ENCODE measurements around the gene CCNJL. TPM values are rescaled to one million over a fixed set of nuclear protein-coding genes. Genes with fewer than 3 reads are reported as not detected.

The CCNJL gene
- total and polyA plus RNA-seq, 2 of the 8 experiments (the other 6 are each of a cell fraction or from before 2014, with no cell fraction given) = 34.6 to 44.7 TPM

GRCh38 chr5:160237571-160238093 is 74.7 kb downstream of the CCNJL start (continued):
- TF ChIP-seq CHD7 (IDR thresholded peaks at IDR 0.05; ENCODE audit: insufficient replicate concordance, low read length) (no peak), MAX (IDR thresholded peaks at IDR 0.05) (peak; percentile 84), HDAC2 (IDR thresholded peaks at IDR 0.05; ENCODE audit: borderline replicate concordance in 1 of 2, low read depth in 2 of 2, low read length in 2 of 2) (peak; percentile 70 to 90; a peak in 2 of 4 replicates), E2F6 (IDR thresholded peaks at IDR 0.05) (peak; percentile 69; the same call in 1 of the 2 replicates), SP1 (IDR thresholded peaks at IDR 0.05; ENCODE audit: low read depth, low read length) (0 out of 2 replicates have a peak, but pooled peaks have one; percentile 39), FOSL1 (IDR thresholded peaks at IDR 0.05; ENCODE audit: insufficient read depth, low read depth, low read length) (no peak), SUZ12 (IDR thresholded peaks at IDR 0.05; ENCODE audit: low read length) (no peak), TCF12 (IDR thresholded peaks at IDR 0.05; ENCODE audit: low read depth, low read length) (0 out of 2 replicates have a peak, but pooled peaks have one; percentile 10), SIN3A (conservative IDR thresholded peaks at IDR 0.05 in 1 of 2, IDR thresholded peaks at IDR 0.05 in 1 of 2; ENCODE audit: low read depth in 1 of 2, low read length in 2 of 2) (peak in 1 of 2 experiments; percentile 44; a peak in 2 of 4 replicates)

Data from H1 (cell line).